ENCODE data around the gene ZAP70.
A peak's percentile ranks its signal among the peaks of the same experiment; 100 is the strongest.

The ZAP70 gene

GRCh38 chr2:97745474-97746174, 32.2 kb downstream of the ZAP70 start:
- ChIA-PET POLR2A (ENCODE audit: low non-redundant PET) (no interaction called here), CTCF (no interaction called here)
- no peak overlapping the region for H3K27ac ChIP-seq
- DNase-seq (ENCODE audit: low spot score): no peak
- no peak for TF ChIP-seq CTCF (conservative IDR thresholded peaks at IDR 0.05; ENCODE audit: low read depth)

GRCh38 chr2:97747285-97747684, 33.9 kb downstream of the ZAP70 start:
- no peak for DNase-seq (ENCODE audit: low spot score)
- H3K27ac ChIP-seq: no peak overlapping the region
- CTCF ChIA-PET: interaction anchor here (0.7 kb wide), 1 partner anchor 27 kb away, joined by 4 read pairs; no protein-coding TSS in a partner anchor
- TF ChIP-seq CTCF (conservative IDR thresholded peaks at IDR 0.05; ENCODE audit: low read depth): no peak
- POLR2A ChIA-PET (ENCODE audit: low non-redundant PET): no interaction called here

GRCh38 chr2:97747716-97748115, 34.3 kb downstream of the ZAP70 start:
- TF ChIP-seq CTCF (conservative IDR thresholded peaks at IDR 0.05; ENCODE audit: low read depth): no peak
- no peak overlapping the region for H3K27ac ChIP-seq
- DNase-seq (ENCODE audit: low spot score): no peak
- ChIA-PET POLR2A (ENCODE audit: low non-redundant PET) (no interaction called here), CTCF (interaction anchor here (0.6 to 1.5 kb wide), 2 partner anchors 46 to 50 kb away, joined by 3 to 4 read pairs; no protein-coding TSS in a partner anchor)

- TF ChIP-seq CTCF (conservative IDR thresholded peaks at IDR 0.05; ENCODE audit: low read depth): no peak
- DNase-seq (ENCODE audit: low spot score): no peak
- no peak overlapping the region for H3K27ac ChIP-seq
- ChIA-PET POLR2A (ENCODE audit: low non-redundant PET) (no interaction called here), CTCF (interaction anchor here (0.6 kb wide), 1 partner anchor 32 kb away, joined by 3 read pairs; no protein-coding TSS in a partner anchor)
Measured at GRCh38 chr2:97749581-97749980, 36.2 kb downstream of the ZAP70 start.

GRCh38 chr2:97750017-97750416, 36.6 kb downstream of the ZAP70 start:
- POLR2A ChIA-PET (ENCODE audit: low non-redundant PET): no interaction called here
- TF ChIP-seq CTCF (conservative IDR thresholded peaks at IDR 0.05; ENCODE audit: low read depth): no peak
- CTCF ChIA-PET: interaction anchor here (0.6 kb wide), 1 partner anchor 33 kb away, joined by 3 read pairs; no protein-coding TSS in a partner anchor

GRCh38 chr2:97751752-97752151, 38.4 kb downstream of the ZAP70 start:
- DNase-seq (ENCODE audit: low spot score): no peak
- CTCF ChIA-PET: interaction anchor here (0.7 to 1.3 kb wide), 2 partner anchors 9 to 11 kb away, joined by 3 read pairs; no protein-coding TSS in a partner anchor
- POLR2A ChIA-PET (ENCODE audit: low non-redundant PET): no interaction called here
- H3K27ac ChIP-seq: peak overlapping the region; percentile 30; the same call in 1 of the 2 replicates
- TF ChIP-seq CTCF (conservative IDR thresholded peaks at IDR 0.05; ENCODE audit: low read depth): no peak

More at GRCh38 chr2:97750017-97750416, 36.6 kb downstream of the ZAP70 start:
- H3K27ac ChIP-seq: no peak overlapping the region
- no peak for DNase-seq (ENCODE audit: low spot score)

All from RWPE1 (cell line).